IPS DF 6.9 (cell line): ENCODE measurements around the gene NCKAP5.

ENCODE experiments used
- DNase-seq: peaks from one replicate; pipeline ENCODE4 v3.0.0-alpha.2; 2013; ENCODE audit warnings: low read depth, low spot score
- H3K27ac ChIP-seq: one replicate; pipeline ENCODE4 v1.5.1; 2013; ENCODE audit warnings: low read length, control low read depth
- H3K27me3 ChIP-seq: 2 replicates; pipeline ENCODE4 v1.6.1; 2013; ENCODE audit warnings: mild to moderate bottlenecking, low read length; ENCODE audit not compliant: control insufficient read depth, insufficient read depth
- H3K36me3 ChIP-seq: 2 replicates; pipeline ENCODE4 v1.6.1; 2013; ENCODE audit warnings: low read length; ENCODE audit not compliant: control insufficient read depth, insufficient read depth
- H3K4me1 ChIP-seq: 2 replicates; pipeline ENCODE4 v1.6.1; 2013; ENCODE audit warnings: low read length; ENCODE audit not compliant: control insufficient read depth, insufficient read depth
- H3K4me3 ChIP-seq: 2 replicates; pipeline ENCODE4 v1.5.1; 2013; ENCODE audit warnings: mild to moderate bottlenecking, low read length
- H3K9me3 ChIP-seq: 2 replicates; pipeline ENCODE4 v1.6.1; 2013; ENCODE audit warnings: low read length, inconsistent platforms; ENCODE audit not compliant: control insufficient read depth, insufficient read depth
- WGBS: extraction: QIAGEN DNeasy Blood & Tissue Kit; methylation state at CpG from one replicate; pipeline ENCODE4 v1.1.7; 2013; ENCODE audit warnings: mixed read lengths, missing lambda C conversion rate; ENCODE audit not compliant: insufficient read length, insufficient coverage; 5-methylcytosine and 5-hydroxymethylcytosine counted together

Gene NCKAP5

DNA sequence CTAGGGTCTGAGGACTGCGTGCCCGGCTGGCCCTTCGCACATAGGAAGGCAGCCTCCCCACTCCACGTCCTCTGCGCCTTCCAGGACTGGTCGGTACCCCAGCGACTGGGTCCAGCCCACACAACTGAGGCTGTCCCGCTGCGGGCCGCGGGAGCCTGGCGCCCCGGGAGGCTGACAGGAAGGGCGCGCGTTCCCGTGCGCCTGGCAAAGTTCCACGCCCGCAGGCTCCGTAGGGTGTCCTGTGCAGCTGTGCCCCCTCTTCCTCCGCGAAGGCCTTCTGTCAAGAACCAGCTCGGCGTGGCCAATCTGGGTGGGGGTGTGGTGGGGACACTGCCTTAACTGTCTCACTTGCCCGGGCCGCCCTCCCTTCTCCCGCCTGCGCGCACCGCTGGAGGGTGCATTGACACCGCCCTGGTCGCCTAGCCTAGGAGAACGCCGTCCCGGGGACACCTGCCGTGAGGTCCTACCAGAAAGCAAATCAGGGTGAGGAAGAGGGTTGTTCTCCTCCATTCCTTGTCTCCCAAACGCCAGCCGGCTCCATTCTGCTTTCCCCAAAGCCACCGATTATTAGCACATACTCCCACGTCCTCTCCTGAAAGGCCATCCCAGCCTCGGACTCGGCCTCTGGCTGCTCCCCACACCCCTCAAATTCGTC lies 897.6 kb downstream of the NCKAP5 start:
- DNase-seq = no peak
- Histone ChIP-seq H3K9me3 (no peaks in the 10 kb centered on the region), H3K27ac (no peak overlapping the region), H3K4me1 (0 out of 2 replicates have a peak, but pooled peaks cover 2% of the 10 kb centered on the region), H3K4me3 (peak overlapping the region; percentile 65; the same call in 1 of the 2 replicates), H3K36me3 (no peaks in the 10 kb centered on the region), H3K27me3 (peaks cover 14% of the 10 kb centered on the region)
- WGBS = no CpG with 5 or more reads among the region's 44 CpGs

DNA sequence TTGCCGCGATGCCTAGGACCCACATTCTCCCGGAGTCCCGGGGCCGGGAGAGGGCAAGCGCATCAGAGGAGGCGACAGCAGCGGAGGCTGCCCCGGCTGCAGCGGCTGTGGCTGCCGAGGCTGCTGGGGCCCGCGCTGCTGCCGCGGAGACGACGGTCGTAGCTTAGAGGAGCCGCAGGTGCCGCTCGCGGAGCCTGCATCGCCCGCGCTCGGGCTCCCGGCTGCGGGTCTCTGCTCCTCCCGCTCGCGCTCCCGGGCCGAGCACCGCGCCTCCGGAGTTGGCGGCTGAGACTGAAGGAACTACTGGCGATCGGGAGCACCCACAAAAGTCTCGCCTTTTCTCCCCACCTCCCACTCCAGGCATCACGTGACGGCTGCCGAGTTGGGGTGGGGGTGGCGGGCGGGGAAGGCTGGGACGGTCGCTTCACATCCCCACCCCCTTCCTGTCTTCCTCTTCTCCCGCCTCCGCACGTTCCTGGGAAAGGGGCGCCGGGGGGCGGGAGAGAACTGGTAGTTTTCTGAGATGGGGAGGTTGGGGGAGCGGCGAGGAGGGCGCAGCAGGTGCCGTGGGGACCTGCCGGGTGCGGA lies 898.3 kb downstream of the NCKAP5 start, which contains the start of gene LYPD1:
TSS of gene LYPD1 (minus strand) at position 298 of the 588 bp plus-strand sequence. CDS start at position 25, 273 bp downstream.
- no peaks in the 10 kb centered on the region for H3K36me3 ChIP-seq
- H3K27ac ChIP-seq = no peak within 1 kb of the TSS
- H3K4me3 ChIP-seq = peak within 1 kb of the TSS; percentile 65; the same call in 1 of the 2 replicates
- no peak for DNase-seq
- H3K27me3 ChIP-seq = peaks cover 14% of the 10 kb centered on the region
- no peaks in the 10 kb centered on the region for H3K9me3 ChIP-seq
- no CpG with 5 or more reads among the region's 59 CpGs for WGBS
- 0 out of 2 replicates have a peak, but pooled peaks cover 2% of the 10 kb centered on the region for H3K4me1 ChIP-seq

DNA sequence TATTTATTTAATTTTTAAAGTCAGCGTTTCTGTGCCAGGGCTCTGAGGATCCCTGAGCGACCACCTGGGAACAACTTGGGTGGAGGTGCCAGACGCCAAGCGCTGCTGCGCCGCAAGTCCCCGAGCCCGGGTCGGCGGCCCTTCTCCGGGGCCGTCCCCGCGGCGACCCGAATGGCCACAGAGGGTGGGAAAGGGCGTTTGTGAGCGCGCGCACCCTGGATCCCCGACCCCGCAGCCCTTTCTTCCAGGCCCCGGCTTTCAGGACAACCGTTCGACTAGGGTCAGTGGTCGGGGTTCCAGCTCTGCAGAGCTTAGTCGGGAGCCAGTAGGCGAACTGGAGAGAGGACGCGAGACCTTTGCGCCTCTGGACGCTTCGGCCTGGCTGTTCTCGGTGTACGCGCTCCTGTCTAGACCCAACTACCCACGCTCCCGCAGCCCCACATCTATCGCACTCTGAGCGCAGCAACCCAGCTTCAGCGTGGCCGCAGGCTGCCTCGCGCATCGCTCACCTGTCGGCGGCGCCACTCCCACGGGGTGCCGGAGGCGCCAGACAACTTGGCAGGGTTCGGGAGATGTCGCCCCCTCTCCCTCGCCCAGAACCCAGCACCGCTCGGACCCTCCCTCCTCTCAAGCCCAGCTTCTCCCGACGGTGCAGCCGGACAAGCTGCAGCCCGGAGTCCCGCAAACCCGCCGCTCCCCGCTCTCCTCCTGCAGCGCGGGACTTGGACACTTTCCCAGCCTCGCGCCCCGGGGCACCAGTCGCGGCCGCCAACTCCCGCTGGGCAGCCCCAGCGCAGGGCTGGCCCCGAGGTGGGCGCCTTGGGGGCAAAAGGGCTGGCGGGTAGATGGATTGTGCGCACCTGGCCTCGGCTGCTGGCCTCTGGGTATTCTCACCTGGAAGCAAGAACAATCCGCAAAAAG lies 899.0 kb downstream of the NCKAP5 start:
- no CpG with 5 or more reads among the region's 80 CpGs for WGBS
- DNase-seq = no peak
- Histone ChIP-seq H3K4me3 (peak overlapping the region; percentile 65; the same call in 1 of the 2 replicates), H3K36me3 (no peaks in the 10 kb centered on the region), H3K27ac (no peak overlapping the region), H3K9me3 (no peaks in the 10 kb centered on the region), H3K27me3 (peaks cover 14% of the 10 kb centered on the region), H3K4me1 (0 out of 2 replicates have a peak, but pooled peaks cover 2% of the 10 kb centered on the region)

DNA sequence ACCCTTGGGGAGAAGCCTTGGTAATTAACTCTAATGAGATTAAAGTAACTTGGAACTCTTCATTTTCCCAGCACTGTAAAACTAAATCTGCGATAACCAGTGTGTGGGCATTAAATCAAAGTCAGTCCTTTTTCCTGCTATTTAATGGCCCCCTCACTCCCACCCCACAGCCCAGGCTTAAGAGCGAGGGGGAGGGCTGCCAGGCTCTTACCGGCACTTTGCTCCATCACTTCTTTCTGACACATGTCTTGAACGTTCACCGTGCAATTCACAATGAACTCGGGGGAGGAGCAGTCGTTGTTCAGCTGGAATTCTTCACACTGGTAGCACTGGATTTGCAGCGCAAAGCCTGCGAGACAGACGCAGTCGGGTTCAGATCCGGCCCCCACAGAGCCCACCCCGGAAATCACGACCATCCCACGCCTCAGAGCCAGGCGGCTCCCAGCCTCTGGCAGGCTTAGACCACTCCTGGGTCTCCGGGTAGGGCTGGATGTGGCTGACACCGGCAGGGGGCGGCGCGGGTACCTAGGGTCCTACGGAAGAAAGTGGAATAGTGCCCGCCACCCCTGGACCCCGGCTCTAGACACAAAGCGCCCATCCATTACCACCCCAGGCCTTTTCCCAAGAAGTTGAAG lies 900.0 kb downstream of the NCKAP5 start:
- Histone ChIP-seq H3K27ac (no peak overlapping the region), H3K27me3 (peaks cover 14% of the 10 kb centered on the region), H3K4me1 (0 out of 2 replicates have a peak, but pooled peaks cover 2% of the 10 kb centered on the region), H3K9me3 (no peaks in the 10 kb centered on the region), H3K4me3 (peak overlapping the region; percentile 5; the same call in 1 of the 2 replicates), H3K36me3 (no peaks in the 10 kb centered on the region)
- WGBS = no CpG with 5 or more reads among the region's 25 CpGs
- DNase-seq = no peak

DNA sequence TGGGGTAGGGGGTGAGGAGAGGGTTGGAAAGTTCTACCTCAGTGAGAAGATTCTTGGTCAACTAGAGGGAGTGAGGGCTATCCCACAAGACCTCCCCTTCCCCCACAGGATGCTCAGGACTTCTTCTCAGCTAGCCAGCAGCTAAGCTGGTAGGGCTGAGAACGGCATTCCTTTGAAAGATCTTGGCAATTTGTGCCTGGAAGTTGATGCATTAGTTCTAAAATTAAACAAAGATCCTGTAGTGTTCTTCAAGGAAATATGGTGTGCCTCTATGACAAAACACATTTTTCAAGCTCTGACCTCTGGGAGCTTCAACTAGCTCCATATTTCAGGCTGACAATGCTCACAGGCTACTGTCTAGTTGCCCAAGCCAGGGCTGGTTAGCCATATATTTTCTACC lies 900.6 kb downstream of the NCKAP5 start:
- H3K9me3 ChIP-seq = no peaks in the 10 kb centered on the region
- H3K4me3 ChIP-seq = no peak overlapping the region
- no peak overlapping the region for H3K27ac ChIP-seq
- 0 out of 2 replicates have a peak, but pooled peaks cover 2% of the 10 kb centered on the region for H3K4me1 ChIP-seq
- H3K36me3 ChIP-seq = no peaks in the 10 kb centered on the region
- DNase-seq = no peak
- WGBS = no CpG with 5 or more reads among the region's 1 CpG
- peaks cover 14% of the 10 kb centered on the region for H3K27me3 ChIP-seq

DNA sequence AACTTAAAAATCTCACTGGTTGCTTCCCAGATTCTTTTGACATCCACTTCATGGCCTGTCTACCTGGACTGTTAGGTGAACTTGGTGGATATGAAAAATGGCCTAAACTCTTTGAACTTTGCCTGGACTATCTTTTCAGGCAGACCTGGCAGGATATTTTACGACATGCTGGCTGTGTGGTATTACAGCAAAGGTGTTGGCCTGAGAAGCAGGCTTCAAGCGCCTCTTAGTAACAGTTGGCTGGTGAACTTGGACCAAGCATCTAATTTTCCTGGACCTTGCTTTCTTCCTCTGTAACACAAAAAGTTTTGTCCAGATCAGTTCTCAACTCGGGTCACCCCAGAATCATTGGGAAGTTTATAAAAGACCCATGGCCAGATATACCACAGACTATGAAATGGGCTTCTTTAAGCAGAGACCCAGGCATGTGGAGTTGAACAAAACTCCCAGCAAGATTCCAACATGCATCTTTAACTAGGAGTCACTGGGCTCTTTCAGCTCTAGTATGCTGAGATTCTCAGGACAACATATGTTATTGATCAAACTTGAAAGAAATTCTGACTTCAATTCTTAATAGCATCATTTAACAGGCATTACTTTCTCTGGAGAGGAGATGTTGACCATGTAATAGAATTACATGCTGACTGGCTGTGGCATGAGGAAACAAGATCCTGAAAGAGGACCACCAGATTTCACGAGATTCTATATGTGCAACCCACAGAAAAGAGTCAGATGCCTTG lies 902.7 kb downstream of the NCKAP5 start:
- no peak for DNase-seq
- H3K9me3 ChIP-seq = no peaks in the 10 kb centered on the region
- no peaks in the 10 kb centered on the region for H3K36me3 ChIP-seq
- H3K4me3 ChIP-seq = no peak overlapping the region
- 0 out of 2 replicates have a peak, but pooled peaks cover 2% of the 10 kb centered on the region for H3K4me1 ChIP-seq
- WGBS = no CpG with 5 or more reads among the region's 4 CpGs
- H3K27ac ChIP-seq = no peak overlapping the region
- H3K27me3 ChIP-seq = peaks cover 14% of the 10 kb centered on the region

DNA sequence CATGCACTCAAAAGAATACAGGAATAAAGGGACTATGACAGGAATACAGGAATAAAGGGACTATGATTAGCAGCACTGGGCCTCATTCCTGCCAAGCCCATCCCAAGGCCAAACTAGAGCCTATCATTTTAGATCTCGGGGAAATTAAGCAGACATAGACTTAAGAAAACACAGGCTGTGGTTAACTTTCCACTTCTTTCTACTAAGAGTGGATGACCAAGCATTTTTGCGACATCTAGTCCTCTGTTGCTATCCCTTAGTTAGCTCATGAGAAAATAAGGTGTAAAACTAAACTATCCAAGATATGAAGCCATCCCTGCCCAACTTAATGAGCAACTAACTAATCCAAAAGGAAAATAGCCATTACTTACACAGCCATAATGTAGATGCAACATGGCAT lies 904.2 kb downstream of the NCKAP5 start:
- no peak overlapping the region for H3K4me3 ChIP-seq
- H3K27me3 ChIP-seq = peaks cover 9% of the 10 kb centered on the region
- no peak overlapping the region for H3K27ac ChIP-seq
- no CpG with 5 or more reads among the region's 2 CpGs for WGBS
- no peaks in the 10 kb centered on the region for H3K4me1 ChIP-seq
- no peaks in the 10 kb centered on the region for H3K9me3 ChIP-seq
- no peak for DNase-seq
- no peaks in the 10 kb centered on the region for H3K36me3 ChIP-seq

DNA sequence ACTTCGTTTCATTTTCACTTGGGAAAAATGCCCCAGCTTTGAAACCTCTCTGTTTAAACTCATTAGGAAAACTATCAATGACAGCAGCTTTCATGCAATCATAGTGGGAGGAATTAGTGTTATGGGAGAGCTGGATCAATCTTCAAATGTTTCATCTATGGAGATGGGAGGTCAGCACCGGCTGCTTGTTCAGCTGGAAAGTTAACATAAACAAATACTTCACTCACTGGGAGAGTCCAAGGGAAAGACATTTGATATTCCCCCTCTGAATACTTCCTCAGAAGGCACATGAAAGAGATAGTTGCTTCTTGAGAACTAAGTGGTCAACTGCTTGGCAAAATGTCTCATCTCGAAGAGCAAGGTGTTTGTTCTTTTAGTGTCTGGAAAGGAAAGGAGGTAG lies 905.5 kb downstream of the NCKAP5 start:
- no CpG with 5 or more reads among the region's 3 CpGs for WGBS
- Histone ChIP-seq H3K4me1 (no peaks in the 10 kb centered on the region), H3K36me3 (no peaks in the 10 kb centered on the region), H3K9me3 (no peaks in the 10 kb centered on the region), H3K27ac (no peak overlapping the region), H3K4me3 (no peak overlapping the region), H3K27me3 (no peaks in the 10 kb centered on the region; the same call in 1 of the 2 replicates)
- DNase-seq = no peak

DNA sequence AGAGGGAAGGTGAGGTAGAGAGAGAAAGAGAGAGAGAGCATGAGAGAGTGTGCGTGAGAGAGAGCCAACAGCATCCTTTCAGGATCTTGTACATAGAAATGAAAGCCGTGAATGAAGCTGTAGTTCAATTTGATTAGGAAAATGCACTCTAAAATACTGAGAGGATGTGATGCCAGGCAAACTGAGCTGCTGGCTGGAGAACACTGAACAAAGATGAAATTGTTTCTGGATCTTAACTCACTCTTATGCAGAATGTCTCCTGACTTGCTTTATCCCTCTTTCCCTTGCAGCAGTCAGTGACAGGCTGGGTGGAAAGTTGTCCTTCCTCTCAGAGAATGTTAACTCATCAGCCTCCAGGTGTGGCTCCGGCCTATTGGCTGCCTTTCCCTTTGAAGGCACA lies 908.9 kb downstream of the NCKAP5 start:
- Histone ChIP-seq H3K36me3 (no peaks in the 10 kb centered on the region), H3K9me3 (no peaks in the 10 kb centered on the region), H3K4me1 (no peaks in the 10 kb centered on the region), H3K27ac (no peak overlapping the region), H3K4me3 (no peak overlapping the region), H3K27me3 (no peaks in the 10 kb centered on the region)
- DNase-seq = no peak
- no CpG with 5 or more reads among the region's 3 CpGs for WGBS
